Suprapubic skin (tissue), 3 donors: ENCODE data around the gene GPR146.

ENCODE experiments used
- CTCF ChIP-seq, 2 donors: fragments of 200-600 bp in 1 of 2; fragments of 450-650 bp in 1 of 2; sonication (generic) in 1 of 2; IDR thresholded peaks; one replicate each; pipeline ENCODE4 v1.5.1; 2016 to 2019; ENCODE audit warnings: antibody characterized with exemption in 2 of 2, mild to moderate bottlenecking in 1 of 2, moderate library complexity in 1 of 2
- POLR2AphosphoS5 ChIP-seq, 3 donors: sonication (generic); formaldehyde crosslinking; IDR thresholded peaks; one replicate each; pipeline ENCODE4 v1.6.1; 2017; ENCODE audit warnings: antibody characterized with exemption in 3 of 3

DNA sequence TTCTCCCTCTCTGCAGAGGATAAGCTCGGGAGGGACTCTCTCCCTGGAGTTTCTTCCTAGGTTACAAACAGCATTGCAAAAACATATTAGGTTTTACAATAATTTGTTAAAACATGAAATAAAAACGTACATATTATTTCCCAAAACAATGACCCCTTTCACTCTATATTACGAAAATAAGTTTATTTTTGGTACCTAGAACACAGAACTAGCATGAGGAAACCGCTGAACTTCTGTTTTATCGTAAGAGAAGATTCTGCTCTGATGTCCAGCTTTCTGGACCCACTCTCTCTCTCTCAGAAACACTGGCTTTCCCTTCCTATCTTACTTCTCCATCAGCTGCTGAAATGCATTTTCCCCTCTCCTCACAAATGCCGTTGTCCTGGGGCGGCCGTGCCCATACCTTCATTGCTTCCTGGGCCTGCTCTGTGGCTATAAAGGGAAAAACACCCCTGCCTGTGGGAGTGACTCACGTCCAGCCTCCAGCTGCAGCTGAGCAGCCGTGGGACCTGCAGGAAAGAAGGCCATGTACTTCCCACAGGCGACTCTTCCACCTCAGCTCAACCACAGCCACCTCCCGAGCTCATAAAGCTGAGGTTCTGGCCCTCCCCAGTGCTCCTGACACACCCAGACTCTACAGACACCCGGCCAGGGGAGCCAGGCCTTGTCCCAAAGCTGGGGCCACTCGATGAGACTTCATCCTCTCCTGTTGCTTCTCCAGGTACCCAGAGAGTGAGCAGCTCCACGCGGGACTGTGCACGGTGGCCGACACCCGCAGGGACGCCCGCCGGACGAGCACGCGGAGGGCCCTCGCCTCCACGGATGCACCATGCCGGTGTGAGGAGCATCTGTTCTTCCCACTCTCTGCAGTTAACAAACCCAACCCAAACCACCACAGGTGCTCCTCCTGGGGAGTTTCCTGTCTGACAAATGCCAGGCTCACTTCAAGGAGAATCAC, 46.6 kb downstream of the GPR146 start:
- no peak for TF ChIP-seq POLR2AphosphoS5 (IDR thresholded peaks at IDR 0.05)
- no peak for TF ChIP-seq CTCF (IDR thresholded peaks at IDR 0.05)
